GM18508 (cell line): ENCODE results near the gene SPEG.

Source experiments
- ATAC-seq: cut with Tn5 transposase; IDR thresholded peaks from one replicate; pipeline ENCODE4 v1.9.1; 2021; ENCODE audit warnings: moderate number of reproducible peaks; ENCODE audit not compliant: insufficient read depth, unreplicated experiment

The SPEG gene

GRCh38 chr2:219422952-219423534 lies 11.6 kb upstream of the SPEG start:
- ATAC-seq: no peak

GRCh38 chr2:219423652-219424377 lies 10.8 kb upstream of the SPEG start:
- ATAC-seq: no peak

GRCh38 chr2:219425238-219426067 lies 9.2 kb upstream of the SPEG start:
- ATAC-seq: no peak

- ATAC-seq: no peak
Observed at GRCh38 chr2:219426068-219426443, 8.6 kb upstream of the SPEG start.

GRCh38 chr2:219426534-219427136 lies 8.0 kb upstream of the SPEG start:
- ATAC-seq: no peak

- ATAC-seq: no peak
Observed at GRCh38 chr2:219428469-219428868, 6.2 kb upstream of the SPEG start.

GRCh38 chr2:219429958-219430606 lies 4.6 kb upstream of the SPEG start:
- ATAC-seq: no peak

- no peak for ATAC-seq
Observed at GRCh38 chr2:219430633-219431615, 3.7 kb upstream of the SPEG start.

- ATAC-seq: no peak
Observed at GRCh38 chr2:219433666-219434467, 776 bp upstream of the SPEG start.

- no peak for ATAC-seq
Observed at GRCh38 chr2:219434468-219434717, 250 bp upstream of the SPEG start.

- no peak for ATAC-seq
Observed at GRCh38 chr2:219435701-219436100, 1.1 kb downstream of the SPEG start.

GRCh38 chr2:219436491-219436890 lies 1.8 kb downstream of the SPEG start:
- ATAC-seq: no peak

GRCh38 chr2:219437141-219437540 lies 2.5 kb downstream of the SPEG start:
- no peak for ATAC-seq

- no peak for ATAC-seq
Observed at GRCh38 chr2:219437690-219438206, 3.1 kb downstream of the SPEG start.

GRCh38 chr2:219438453-219438852 lies 3.8 kb downstream of the SPEG start:
- no peak for ATAC-seq

GRCh38 chr2:219439506-219439905 lies 4.9 kb downstream of the SPEG start:
- no peak for ATAC-seq

GRCh38 chr2:219440388-219441256 lies 6.0 kb downstream of the SPEG start:
- no peak for ATAC-seq
